ENCODE data around the gene NUAK2. TPM values are rescaled to one million over a fixed set of nuclear protein-coding genes. Genes with fewer than 3 reads are reported as not detected.
A peak's percentile ranks its signal among the peaks of the same experiment; 100 is the strongest.

The NUAK2 gene
- total RNA-seq, 3 donors from 2014 or later (not counting 1 experiment from before 2014, with no cell fraction given): 17.3 to 21.7 (median 21.5) TPM

- peak overlapping the region; percentile 94 to 98 for H3K27ac Mint-ChIP-seq
- DNase-seq: no peak
- Histone ChIP-seq H3K4me3 (ENCODE audit: low read length) (no peak overlapping the region), H3K36me3 (ENCODE audit: control insufficient read depth, insufficient read depth, low read length) (peaks cover 5% of the 10 kb centered on the region), H3K27me3 (ENCODE audit: control insufficient read depth, insufficient read depth, low read length) (no peaks in the 10 kb centered on the region), H3K4me1 (ENCODE audit: control insufficient read depth, insufficient read depth, low read length) (peaks cover 73% of the 10 kb centered on the region), H3K27ac (ENCODE audit: low read length) (peak overlapping the region; percentile 88), H3K9me3 (ENCODE audit: control insufficient read depth, insufficient read depth, low read length) (no peaks in the 10 kb centered on the region)
- ATAC-seq: no peak
- no peaks in the 10 kb centered on the region for H3K27me3 Mint-ChIP-seq (ENCODE audit: low read depth in 2 of 2)
- no peaks in the 10 kb centered on the region for H3K36me3 Mint-ChIP-seq
- 78% methylated on average over 5 of the region's 6 CpGs for WGBS (ENCODE audit: insufficient coverage)
- intact Hi-C loops (cut with micrococcal nuclease): no loop called here
- H3K4me3 Mint-ChIP-seq: peak overlapping the region; percentile 73
- H3K9me3 Mint-ChIP-seq: no peaks in the 10 kb centered on the region
- no peak for TF ChIP-seq CTCF (IDR thresholded peaks at IDR 0.05)
- peaks cover 79 to 84% of the 10 kb centered on the region in 2 donors for H3K4me1 Mint-ChIP-seq
Measured at GRCh38 chr1:205318231-205318991, 3.1 kb downstream of the NUAK2 start.

GRCh38 chr1:205317311-205317917 is 4.1 kb downstream of the NUAK2 start:
- no peaks in the 10 kb centered on the region for H3K9me3 ChIP-seq (ENCODE audit: control insufficient read depth, insufficient read depth, low read length)
- Mint-ChIP-seq H3K4me3 (peak overlapping the region; percentile 73), H3K27ac (peak overlapping the region; percentile 94 to 98), H3K9me3 (no peaks in the 10 kb centered on the region), H3K27me3 (ENCODE audit: low read depth in 2 of 2) (no peaks in the 10 kb centered on the region), H3K36me3 (no peaks in the 10 kb centered on the region), H3K4me1 (peaks cover 89 to 93% of the 10 kb centered on the region in 2 donors)
- no peak overlapping the region for H3K4me3 ChIP-seq (ENCODE audit: low read length)
- peaks cover 83% of the 10 kb centered on the region for H3K4me1 ChIP-seq (ENCODE audit: control insufficient read depth, insufficient read depth, low read length)
- H3K27me3 ChIP-seq (ENCODE audit: control insufficient read depth, insufficient read depth, low read length): no peaks in the 10 kb centered on the region
- peak overlapping the region; percentile 88 for H3K27ac ChIP-seq (ENCODE audit: low read length)
- ATAC-seq (no peak), DNase-seq (no peak)
- intact Hi-C loops (cut with micrococcal nuclease): no loop called here
- no peak for TF ChIP-seq CTCF (IDR thresholded peaks at IDR 0.05)
- H3K36me3 ChIP-seq (ENCODE audit: control insufficient read depth, insufficient read depth, low read length): peaks cover 5% of the 10 kb centered on the region
- 39% methylated on average over 7 of the region's 7 CpGs for WGBS (ENCODE audit: insufficient coverage)

GRCh38 chr1:205316161-205316566 is 5.4 kb downstream of the NUAK2 start:
- TF ChIP-seq CTCF (IDR thresholded peaks at IDR 0.05): no peak
- Histone ChIP-seq H3K9me3 (ENCODE audit: control insufficient read depth, insufficient read depth, low read length) (no peaks in the 10 kb centered on the region), H3K36me3 (ENCODE audit: control insufficient read depth, insufficient read depth, low read length) (peaks cover 12% of the 10 kb centered on the region), H3K4me1 (ENCODE audit: control insufficient read depth, insufficient read depth, low read length) (peaks cover 87% of the 10 kb centered on the region), H3K27me3 (ENCODE audit: control insufficient read depth, insufficient read depth, low read length) (no peaks in the 10 kb centered on the region), H3K27ac (ENCODE audit: low read length) (peak overlapping the region; percentile 88), H3K4me3 (ENCODE audit: low read length) (no peak overlapping the region)
- WGBS (ENCODE audit: insufficient coverage): 19% methylated on average over 2 of the region's 2 CpGs
- ATAC-seq (no peak), DNase-seq (peak in 1 of 2 donors; percentile 56)
- Mint-ChIP-seq H3K4me3 (peak overlapping the region; percentile 73), H3K9me3 (no peaks in the 10 kb centered on the region), H3K27ac (peak overlapping the region; percentile 94 to 98), H3K36me3 (no peaks in the 10 kb centered on the region), H3K27me3 (ENCODE audit: low read depth in 2 of 2) (no peaks in the 10 kb centered on the region), H3K4me1 (peaks cover 94% of the 10 kb centered on the region in 2 donors)
- intact Hi-C loops (cut with micrococcal nuclease): no loop called here

Data from natural killer cell (primary cell).